ENCODE results near the gene ARHGAP20. TPM values are rescaled to one million over a fixed set of nuclear protein-coding genes. Genes with fewer than 3 reads are reported as not detected.
"Not testable (repeated sequence)": the region's sequence is repeated elsewhere in the genome, so short reads cannot be mapped to it uniquely, and the experiment has no call there.

ARHGAP20 gene
- total RNA-seq, 1 experiment from 2014 or later, result not detected

- not testable (repeated sequence) for DNase-seq (ENCODE audit: low spot score)
Measured at GRCh38 chr11:110619366-110619765, 92.9 kb downstream of the ARHGAP20 start.

GRCh38 chr11:110614031-110614430, 98.2 kb downstream of the ARHGAP20 start:
- DNase-seq (ENCODE audit: low spot score), result no peak

DNA sequence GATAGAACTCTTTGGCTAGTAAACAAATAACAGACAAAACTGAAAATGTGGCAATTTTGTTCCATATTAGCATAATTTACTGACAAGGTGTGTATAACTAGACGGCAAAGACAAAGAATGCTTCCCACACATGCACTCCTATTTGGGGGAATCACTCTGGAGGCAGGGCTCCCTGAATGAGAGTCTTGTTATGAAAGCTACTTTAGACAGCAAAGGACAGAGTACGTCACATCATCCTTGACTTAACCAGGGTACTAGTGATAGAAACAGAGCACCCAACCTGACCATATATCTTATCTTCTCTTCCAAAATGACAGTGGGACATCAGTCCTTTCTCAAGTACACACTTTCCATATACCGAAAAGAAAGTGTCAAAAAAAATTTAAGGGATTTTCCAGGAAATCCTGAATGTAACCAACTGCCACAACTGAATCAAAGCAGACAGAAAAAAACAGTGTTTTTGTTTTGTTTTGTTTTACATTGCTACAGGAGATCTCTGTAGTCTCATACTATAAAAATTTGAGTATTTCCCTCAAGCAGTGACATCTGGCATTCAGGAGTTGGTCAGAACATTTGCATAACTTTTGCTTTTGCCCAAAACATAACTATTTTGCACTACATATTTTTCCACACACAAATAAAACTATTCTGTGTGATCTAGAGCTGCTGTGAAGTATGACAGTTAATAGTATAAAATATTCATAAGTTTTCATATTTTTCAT, 98.9 kb downstream of the ARHGAP20 start:
- DNase-seq (ENCODE audit: low spot score), result no peak

GRCh38 chr11:110606415-110606814, 105.8 kb downstream of the ARHGAP20 start:
- no peak for DNase-seq (ENCODE audit: low spot score)

- DNase-seq (ENCODE audit: low spot score), result no peak
Measured at GRCh38 chr11:110601936-110602335, 110.3 kb downstream of the ARHGAP20 start.

DNA sequence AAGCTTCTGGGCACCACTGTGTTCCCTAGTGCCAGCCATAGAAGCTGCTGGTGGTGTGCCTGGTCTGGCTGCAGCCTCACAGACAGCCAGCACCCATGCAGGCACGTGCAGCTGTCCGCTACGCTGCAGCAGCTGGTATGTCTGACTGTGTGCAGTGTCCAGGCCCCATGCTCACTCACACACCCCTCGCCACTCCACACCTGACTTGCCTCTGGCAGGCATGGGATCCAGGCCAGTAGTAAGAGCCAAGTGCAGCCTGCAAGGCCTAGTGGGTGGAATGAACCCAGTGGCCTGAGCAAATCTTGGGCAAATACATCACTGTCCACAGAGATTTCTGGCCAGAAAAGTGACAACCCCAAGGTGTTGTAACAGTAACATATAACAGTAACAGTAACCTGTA, 111.9 kb downstream of the ARHGAP20 start:
- DNase-seq (ENCODE audit: low spot score), result no peak

DNA sequence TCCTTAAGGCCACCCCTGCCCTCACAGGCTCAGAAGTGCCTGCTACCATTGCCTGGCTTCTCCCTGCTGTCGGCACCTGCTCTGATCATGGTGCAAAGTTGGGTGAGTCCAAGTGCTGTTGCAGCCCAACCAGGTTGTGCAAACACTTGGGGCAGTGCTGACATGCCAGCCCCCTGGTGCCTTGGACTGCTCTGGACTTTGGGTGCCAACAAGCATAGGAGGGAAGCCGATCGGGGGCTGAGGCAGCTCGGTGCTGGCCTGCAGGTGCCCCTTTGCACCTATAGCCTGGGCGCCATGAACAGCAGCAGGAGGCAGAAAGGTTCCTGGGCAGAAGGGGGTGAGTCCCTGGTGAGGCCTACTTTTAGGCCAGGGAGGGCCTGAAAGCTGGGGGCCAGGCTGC, 113.0 kb downstream of the ARHGAP20 start:
- DNase-seq (ENCODE audit: low spot score), result no peak

DNA sequence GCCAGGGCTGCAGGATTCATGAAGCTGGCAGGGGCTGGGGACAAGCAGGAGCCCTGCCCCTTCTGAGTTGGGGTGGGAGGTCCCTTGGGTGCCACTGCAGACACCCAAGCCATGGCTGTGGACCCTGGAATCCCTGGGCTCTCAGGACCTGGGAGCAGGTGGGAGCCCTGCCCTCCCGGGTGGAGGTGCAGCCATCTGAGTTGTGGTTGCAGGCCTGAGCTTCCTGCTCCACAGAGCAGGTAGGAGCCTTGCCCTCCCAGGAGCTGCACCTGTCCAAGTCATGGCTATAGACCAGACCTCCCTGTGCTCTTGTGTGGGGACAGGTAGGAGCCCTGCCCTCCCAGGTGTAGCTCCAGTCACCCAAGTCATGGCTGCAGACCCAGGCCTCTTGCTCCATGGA, 113.5 kb downstream of the ARHGAP20 start:
- DNase-seq (ENCODE audit: low spot score), result no peak

GRCh38 chr11:110587972-110588371, 124.3 kb downstream of the ARHGAP20 start:
- no peak for DNase-seq (ENCODE audit: low spot score)

DNA sequence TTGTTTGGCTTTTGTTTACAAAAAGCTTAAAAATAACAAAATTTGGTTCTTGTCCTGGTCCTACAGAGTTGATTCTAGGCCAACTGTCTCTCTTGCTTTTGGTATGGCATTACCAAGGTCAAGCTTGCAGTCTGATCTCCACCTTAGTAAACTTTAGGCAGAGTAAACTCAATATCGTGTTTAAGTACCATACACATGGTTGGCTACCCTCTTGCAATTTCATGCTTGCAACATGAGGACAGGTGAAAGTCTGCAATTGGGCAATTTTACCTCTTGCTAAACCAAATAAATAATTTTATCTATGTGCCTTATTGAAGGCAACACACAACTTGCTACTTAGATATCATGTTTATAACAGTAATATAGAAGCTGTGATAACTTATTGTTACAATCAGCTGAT, 125.1 kb downstream of the ARHGAP20 start:
- no peak for DNase-seq (ENCODE audit: low spot score)

DNA sequence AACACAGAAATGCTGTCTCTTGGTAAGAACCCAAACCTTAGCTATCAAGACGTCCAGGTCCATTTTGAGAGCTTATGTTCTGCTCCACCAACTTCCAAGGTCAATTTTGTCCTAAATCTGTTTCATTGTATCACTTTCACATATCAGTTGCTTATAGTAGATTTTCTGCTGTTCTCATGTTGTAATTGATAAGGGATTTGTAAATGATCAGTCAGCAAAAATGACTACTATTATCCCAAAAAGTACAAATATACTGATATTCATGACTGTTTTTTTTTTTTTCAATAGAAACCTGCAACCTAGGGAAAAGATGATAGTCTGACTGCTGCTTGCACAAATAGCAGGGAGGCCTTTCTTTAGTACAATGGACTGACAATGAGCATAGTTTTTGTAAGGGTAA, 128.1 kb downstream of the ARHGAP20 start:
- DNase-seq (ENCODE audit: low spot score), result no peak

GRCh38 chr11:110582728-110583432, 129.4 kb downstream of the ARHGAP20 start:
- no peak for DNase-seq (ENCODE audit: low spot score)

GRCh38 chr11:110580571-110580970, 131.7 kb downstream of the ARHGAP20 start:
- DNase-seq (ENCODE audit: low spot score), result no peak

- DNase-seq (ENCODE audit: low spot score), result no peak
Measured at GRCh38 chr11:110573411-110573810, 138.8 kb downstream of the ARHGAP20 start.

- no peak for DNase-seq (ENCODE audit: low spot score)
Measured at GRCh38 chr11:110571081-110571720, 141.0 kb downstream of the ARHGAP20 start.

GRCh38 chr11:110566577-110566976, 145.7 kb downstream of the ARHGAP20 start:
- DNase-seq (ENCODE audit: low spot score), result no peak

GRCh38 chr11:110565357-110566336, 146.6 kb downstream of the ARHGAP20 start:
- DNase-seq (ENCODE audit: low spot score), result peak; percentile 34

- DNase-seq (ENCODE audit: low spot score), result no peak
Measured at GRCh38 chr11:110564676-110565356, 147.4 kb downstream of the ARHGAP20 start.

GRCh38 chr11:110544779-110545178, 167.5 kb downstream of the ARHGAP20 start:
- DNase-seq (ENCODE audit: low spot score), result no peak

DNA sequence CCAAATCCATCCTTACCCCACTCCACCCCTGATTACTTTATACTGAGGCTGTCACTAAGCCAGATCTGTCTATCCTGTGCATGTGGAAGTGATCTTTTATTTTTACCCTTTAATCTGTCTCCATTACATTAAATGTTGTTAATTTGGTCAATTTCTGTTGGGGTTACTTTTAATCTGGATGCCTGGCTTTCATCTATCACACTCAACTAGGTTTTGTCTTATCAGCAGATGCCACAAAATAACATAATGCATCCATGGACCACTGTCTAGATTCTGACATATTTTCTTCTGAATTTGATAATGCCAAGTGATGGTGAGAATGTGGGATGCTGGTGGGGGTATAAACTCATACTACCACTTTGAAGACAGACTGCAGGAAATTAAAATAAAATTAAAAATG, 174.1 kb downstream of the ARHGAP20 start:
- DNase-seq (ENCODE audit: low spot score), result no peak
